CD14-positive monocyte (primary cell): ENCODE measurements around the gene SLC28A3. TPM values are rescaled to one million over a fixed set of nuclear protein-coding genes. Genes with fewer than 3 reads are reported as not detected.

Experiments used
- DNase-seq, 3 donors: peaks; one replicate each; pipeline ENCODE4 v3.0.0-alpha.2; 2011 to 2022
- H2AFZ ChIP-seq: 2 replicates; pipeline ENCODE4 v1.6.0; 2012; ENCODE audit warnings: mild to moderate bottlenecking, low read depth, low read length, inconsistent platforms; ENCODE audit not compliant: insufficient read depth, poor library complexity, severe bottlenecking
- H3K27ac ChIP-seq, 2 donors: 1 replicate in 1 of 2; 2 replicates in 1 of 2; pipeline ENCODE4 v1.5.1; 2012 to 2013; ENCODE audit warnings: low read length in 2 of 2, control low read depth in 1 of 2, inconsistent platforms in 1 of 2, low read depth in 1 of 2, mild to moderate bottlenecking in 1 of 2
- H3K27me3 ChIP-seq, 2 donors: one replicate each; pipeline versions ENCODE4 v1.6.0 to v1.6.1; 2011 to 2013; ENCODE audit warnings: low read length in 2 of 2; ENCODE audit not compliant: control insufficient read depth in 2 of 2, insufficient read depth in 2 of 2
- H3K36me3 ChIP-seq, 2 donors: replicated peaks in 1 of 2; 1 replicate in 1 of 2; 2 replicates in 1 of 2; pipeline versions ENCODE4 v1.5.1 to v1.6.1; 2012 to 2013; ENCODE audit warnings: low read length in 2 of 2, control low read depth in 1 of 2, inconsistent platforms in 1 of 2, mild to moderate bottlenecking in 1 of 2; ENCODE audit not compliant: insufficient read depth in 2 of 2, control insufficient read depth in 1 of 2
- H3K4me1 ChIP-seq, 2 donors: 1 replicate in 1 of 2; 2 replicates in 1 of 2; pipeline versions ENCODE4 v1.5.1 to v1.6.1; 2012 to 2013; ENCODE audit warnings: low read length in 2 of 2, control low read depth in 1 of 2, inconsistent platforms in 1 of 2, mild to moderate bottlenecking in 1 of 2, moderate library complexity in 1 of 2; ENCODE audit not compliant: insufficient read depth in 2 of 2, control insufficient read depth in 1 of 2
- H3K4me2 ChIP-seq: replicated peaks from 2 replicates; pipeline ENCODE3; 2012; ENCODE audit warnings: low read length, moderate library complexity, mild to moderate bottlenecking; ENCODE audit not compliant: poor library complexity, severe bottlenecking; ENCODE audit errors: extremely low read depth
- H3K4me3 ChIP-seq, 3 experiments: fragments of 200-600 bp in 1 of 3; sonication (generic) in 1 of 3; replicated peaks in 1 of 3; 1 replicate in 2 of 3; 2 replicates in 1 of 3; pipeline ENCODE4 v1.5.1; 2011 to 2013; ENCODE audit warnings: low read length in 3 of 3, mild to moderate bottlenecking in 3 of 3, control low read depth in 2 of 3, low read depth in 2 of 3, inconsistent platforms in 1 of 3, moderate library complexity in 1 of 3
- H3K79me2 ChIP-seq: 2 replicates; pipeline ENCODE4 v1.6.0; 2012; ENCODE audit warnings: mild to moderate bottlenecking, control low read depth, inconsistent platforms, low read length, moderate library complexity; ENCODE audit not compliant: insufficient read depth
- H3K9ac ChIP-seq: 2 replicates; pipeline ENCODE4 v1.6.0; 2017; ENCODE audit warnings: low read length, mild to moderate bottlenecking; ENCODE audit not compliant: insufficient read depth, poor library complexity, severe bottlenecking
- H3K9me3 ChIP-seq, 2 donors: replicated peaks in 1 of 2; 1 replicate in 1 of 2; 2 replicates in 1 of 2; pipeline versions ENCODE4 v1.5.1 to v1.6.1; 2012 to 2013; ENCODE audit warnings: low read length in 2 of 2, control low read depth in 1 of 2; ENCODE audit not compliant: control insufficient read depth in 1 of 2, insufficient read depth in 1 of 2
- H4K20me1 ChIP-seq: 2 replicates; pipeline ENCODE4 v1.6.0; 2012; ENCODE audit warnings: mild to moderate bottlenecking, low read length, control low read depth, moderate library complexity; ENCODE audit not compliant: insufficient read depth
- H3K27ac Mint-ChIP-seq, 7 donors: one replicate each; pipeline ENCODE4 v1.8.0; 2020; ENCODE audit warnings: mild to moderate bottlenecking in 7 of 7, mixed read lengths in 7 of 7, moderate library complexity in 6 of 7, inconsistent platforms in 2 of 7
- H3K27me3 Mint-ChIP-seq, 3 donors: one replicate each; pipeline ENCODE4 v1.8.0; 2021 to 2022; ENCODE audit warnings: low read depth in 3 of 3, mild to moderate bottlenecking in 3 of 3, mixed read lengths in 3 of 3, moderate library complexity in 3 of 3, inconsistent platforms in 1 of 3
- H3K36me3 Mint-ChIP-seq, 2 donors: one replicate each; pipeline ENCODE4 v1.8.0; 2020; ENCODE audit warnings: mixed read lengths in 2 of 2, inconsistent platforms in 1 of 2, mild to moderate bottlenecking in 1 of 2
- H3K4me1 Mint-ChIP-seq: one replicate; pipeline ENCODE4 v1.8.0; 2020; ENCODE audit warnings: mild to moderate bottlenecking, mixed read lengths
- H3K4me3 Mint-ChIP-seq, 2 donors: one replicate each; pipeline ENCODE4 v1.8.0; 2020; ENCODE audit warnings: mild to moderate bottlenecking in 2 of 2, mixed read lengths in 2 of 2, moderate library complexity in 1 of 2
- H3K9me3 Mint-ChIP-seq, 7 donors: one replicate each; pipeline ENCODE4 v1.8.0; 2020 to 2022; ENCODE audit warnings: mixed read lengths in 7 of 7, mild to moderate bottlenecking in 6 of 7, moderate library complexity in 6 of 7, inconsistent platforms in 2 of 7
- WGBS: methylation state at CpG from one replicate; pipeline ENCODE4 v1.1.5; 2013; ENCODE audit warnings: missing lambda C conversion rate; ENCODE audit not compliant: insufficient coverage; 5-methylcytosine and 5-hydroxymethylcytosine counted together
- intact Hi-C, 2 donors: fragments of 100-400 bp; cut with micrococcal nuclease; formaldehyde crosslinking; loops; one replicate each; pipeline versions ENCODE4 v1.15.0 to v1.15.1; 2023
- polyA plus RNA-seq, 3 donors: library from polyadenylated mRNA; depleted of rRNA in 1 of 3; unstranded in 2 of 3; stranded (reverse) in 1 of 3; fragments of 300-500 nt in 2 of 3; fragments of >200 nt in 1 of 3; fragmentation: Illumina TruSeq in 2 of 3; gene quantifications; 1 replicate in 2 of 3; 2 replicates in 1 of 3; pipeline ENCODE4 v1.2.3, GENCODE V29; 2012 to 2021
- TF ChIP-seq, protein P1 (sequence below): fragments of 200-600 bp; IDR thresholded peaks from one replicate; pipeline ENCODE4 v1.8.0; 2022; ENCODE audit warnings: antibody characterized with exemption, mild to moderate bottlenecking

SLC28A3 gene
- polyA plus RNA-seq, 3 donors: 1.9 TPM; not detected in 2

DNA sequence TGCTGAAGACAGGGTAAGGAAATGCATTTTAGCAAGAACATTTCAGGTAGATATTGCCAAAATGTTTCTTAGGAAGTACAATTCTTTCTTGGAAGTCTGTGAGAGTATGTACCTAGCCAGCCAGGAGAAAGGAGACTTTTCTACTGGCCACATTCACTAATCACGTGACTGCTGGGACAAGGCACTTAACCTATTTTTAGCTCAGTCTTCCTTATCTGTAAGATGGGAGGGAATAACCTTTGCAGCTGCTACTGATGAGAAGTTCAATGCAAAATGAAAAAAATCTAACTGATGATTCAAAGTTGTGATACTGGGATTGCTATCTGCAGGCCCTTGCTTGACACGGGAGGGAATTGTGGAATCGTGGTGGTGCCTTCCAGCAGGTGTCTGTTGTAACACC is 42.6 kb upstream of the SLC28A3 start:
- H3K27me3 Mint-ChIP-seq: peaks cover 0 to 1% (median 1%) of the 10 kb centered on the region in 3 donors
- no peaks in the 10 kb centered on the region for H3K9me3 Mint-ChIP-seq
- no peak overlapping the region for H3K27ac ChIP-seq
- H3K27ac Mint-ChIP-seq: no peak overlapping the region
- no peaks in the 10 kb centered on the region for H3K79me2 ChIP-seq
- H3K4me3 ChIP-seq: no peak overlapping the region
- H3K4me2 ChIP-seq: no peak overlapping the region
- no peaks in the 10 kb centered on the region for H4K20me1 ChIP-seq
- no peaks in the 10 kb centered on the region for H3K9me3 ChIP-seq
- no peaks in the 10 kb centered on the region for H3K36me3 ChIP-seq
- no peak overlapping the region for H2AFZ ChIP-seq
- 87% methylated on average over 2 of the region's 3 CpGs for WGBS
- DNase-seq: no peak
- TF ChIP-seq, protein P1, sequence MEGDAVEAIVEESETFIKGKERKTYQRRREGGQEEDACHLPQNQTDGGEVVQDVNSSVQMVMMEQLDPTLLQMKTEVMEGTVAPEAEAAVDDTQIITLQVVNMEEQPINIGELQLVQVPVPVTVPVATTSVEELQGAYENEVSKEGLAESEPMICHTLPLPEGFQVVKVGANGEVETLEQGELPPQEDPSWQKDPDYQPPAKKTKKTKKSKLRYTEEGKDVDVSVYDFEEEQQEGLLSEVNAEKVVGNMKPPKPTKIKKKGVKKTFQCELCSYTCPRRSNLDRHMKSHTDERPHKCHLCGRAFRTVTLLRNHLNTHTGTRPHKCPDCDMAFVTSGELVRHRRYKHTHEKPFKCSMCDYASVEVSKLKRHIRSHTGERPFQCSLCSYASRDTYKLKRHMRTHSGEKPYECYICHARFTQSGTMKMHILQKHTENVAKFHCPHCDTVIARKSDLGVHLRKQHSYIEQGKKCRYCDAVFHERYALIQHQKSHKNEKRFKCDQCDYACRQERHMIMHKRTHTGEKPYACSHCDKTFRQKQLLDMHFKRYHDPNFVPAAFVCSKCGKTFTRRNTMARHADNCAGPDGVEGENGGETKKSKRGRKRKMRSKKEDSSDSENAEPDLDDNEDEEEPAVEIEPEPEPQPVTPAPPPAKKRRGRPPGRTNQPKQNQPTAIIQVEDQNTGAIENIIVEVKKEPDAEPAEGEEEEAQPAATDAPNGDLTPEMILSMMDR: no peak
- H3K27me3 ChIP-seq: no peaks in the 10 kb centered on the region
- intact Hi-C loops: no loop called here
- no peak overlapping the region for H3K9ac ChIP-seq
- H3K4me1 Mint-ChIP-seq: peaks cover 11% of the 10 kb centered on the region
- no peaks in the 10 kb centered on the region for H3K36me3 Mint-ChIP-seq
- H3K4me3 Mint-ChIP-seq: no peak overlapping the region
- H3K4me1 ChIP-seq: no peaks in the 10 kb centered on the region

DNA sequence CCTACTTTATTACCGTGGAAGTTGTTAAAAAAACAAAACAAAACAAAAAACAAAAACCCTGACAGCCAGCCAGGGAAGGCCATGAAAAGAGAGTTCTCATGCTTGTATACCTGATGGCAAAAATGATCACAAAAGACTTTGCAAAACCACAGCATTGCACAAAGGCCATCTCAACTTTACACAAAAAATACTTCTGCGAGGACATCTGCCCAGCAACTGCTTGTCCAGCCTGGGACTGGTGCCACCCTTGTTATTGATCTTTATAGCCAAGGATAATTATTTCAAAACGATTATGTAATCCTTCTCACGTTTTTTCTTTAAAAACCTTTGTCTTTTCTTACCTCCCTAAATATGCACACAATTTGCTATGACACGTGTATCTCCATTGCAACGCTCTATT is 42.2 kb upstream of the SLC28A3 start:
- peaks cover 7% of the 10 kb centered on the region for H3K4me1 Mint-ChIP-seq
- no peak overlapping the region for H3K4me3 Mint-ChIP-seq
- H3K36me3 ChIP-seq: no peaks in the 10 kb centered on the region
- H3K9ac ChIP-seq: no peak overlapping the region
- H3K4me1 ChIP-seq: no peaks in the 10 kb centered on the region
- H3K36me3 Mint-ChIP-seq: no peaks in the 10 kb centered on the region
- DNase-seq: no peak
- no peaks in the 10 kb centered on the region for H4K20me1 ChIP-seq
- WGBS: 80% methylated on average over 1 of the region's 6 CpGs
- no peaks in the 10 kb centered on the region for H3K79me2 ChIP-seq
- H2AFZ ChIP-seq: no peak overlapping the region
- H3K27me3 ChIP-seq: no peaks in the 10 kb centered on the region
- H3K27ac ChIP-seq: no peak overlapping the region
- peaks cover 0 to 1% (median 1%) of the 10 kb centered on the region in 3 donors for H3K27me3 Mint-ChIP-seq
- no peak overlapping the region for H3K4me2 ChIP-seq
- no peak overlapping the region for H3K4me3 ChIP-seq
- no peaks in the 10 kb centered on the region for H3K9me3 ChIP-seq
- H3K9me3 Mint-ChIP-seq: no peaks in the 10 kb centered on the region
- intact Hi-C loops: no loop called here
- no peak overlapping the region for H3K27ac Mint-ChIP-seq
- TF ChIP-seq, protein P1: no peak
